Parathyroid adenoma (tissue), 2 donors: ENCODE data around the gene GLIS1.

Experiments used
- H2AFZ ChIP-seq: fragments of 300-600 bp; sonication (generic); one replicate; pipeline ENCODE4 v1.7.0; 2017; ENCODE audit warnings: antibody characterized with exemption, mild to moderate bottlenecking
- H3K27ac ChIP-seq: fragments of 300-600 bp; sonication (generic); one replicate; pipeline ENCODE4 v1.7.0; 2017
- H3K27me3 ChIP-seq: fragments of 300-600 bp; sonication (generic); one replicate; pipeline ENCODE4 v1.7.0; 2017; ENCODE audit warnings: low read length; ENCODE audit not compliant: control insufficient read depth, insufficient read depth
- H3K36me3 ChIP-seq: fragments of 300-600 bp; sonication (generic); one replicate; pipeline ENCODE4 v1.7.0; 2017; ENCODE audit warnings: low read length; ENCODE audit not compliant: control insufficient read depth, insufficient read depth
- H3K4me1 ChIP-seq: fragments of 300-600 bp; sonication (generic); one replicate; pipeline ENCODE4 v1.7.0; 2017; ENCODE audit warnings: control low read depth
- H3K4me2 ChIP-seq: fragments of 300-600 bp; sonication (generic); one replicate; pipeline ENCODE4 v1.7.0; 2017; ENCODE audit warnings: low read length
- H3K4me3 ChIP-seq: fragments of 300-600 bp; sonication (generic); one replicate; pipeline ENCODE4 v1.7.0; 2017; ENCODE audit warnings: low read depth, low read length
- H3K79me2 ChIP-seq: fragments of 300-600 bp; sonication (generic); one replicate; pipeline ENCODE4 v1.7.0; 2017; ENCODE audit warnings: control low read depth
- H3K9ac ChIP-seq: fragments of 300-600 bp; sonication (generic); one replicate; pipeline ENCODE4 v1.7.0; 2017; ENCODE audit warnings: mild to moderate bottlenecking
- H3K9me3 ChIP-seq: fragments of 300-600 bp; sonication (generic); one replicate; pipeline ENCODE4 v1.7.0; 2017; ENCODE audit warnings: low read length; ENCODE audit not compliant: control insufficient read depth
- CTCF ChIP-seq: fragments of 300-600 bp; sonication (generic); IDR thresholded peaks from one replicate; pipeline ENCODE4 v1.7.0; 2017; ENCODE audit warnings: antibody characterized with exemption, mild to moderate bottlenecking
- donor health status: primary hyperparathyroidism.

GLIS1 gene

GRCh38 chr1:53657531-53657805 is 81.5 kb downstream of the GLIS1 start:
- no peak overlapping the region for H3K9ac ChIP-seq
- TF ChIP-seq CTCF, result no peak
- H3K4me2 ChIP-seq, result no peak overlapping the region
- H3K27me3 ChIP-seq, result no peaks in the 10 kb centered on the region
- no peaks in the 10 kb centered on the region for H3K4me1 ChIP-seq
- no peak overlapping the region for H3K4me3 ChIP-seq
- no peaks in the 10 kb centered on the region for H3K79me2 ChIP-seq
- H2AFZ ChIP-seq, result no peak overlapping the region
- H3K9me3 ChIP-seq, result no peaks in the 10 kb centered on the region
- no peak overlapping the region for H3K27ac ChIP-seq
- no peaks in the 10 kb centered on the region for H3K36me3 ChIP-seq

DNA sequence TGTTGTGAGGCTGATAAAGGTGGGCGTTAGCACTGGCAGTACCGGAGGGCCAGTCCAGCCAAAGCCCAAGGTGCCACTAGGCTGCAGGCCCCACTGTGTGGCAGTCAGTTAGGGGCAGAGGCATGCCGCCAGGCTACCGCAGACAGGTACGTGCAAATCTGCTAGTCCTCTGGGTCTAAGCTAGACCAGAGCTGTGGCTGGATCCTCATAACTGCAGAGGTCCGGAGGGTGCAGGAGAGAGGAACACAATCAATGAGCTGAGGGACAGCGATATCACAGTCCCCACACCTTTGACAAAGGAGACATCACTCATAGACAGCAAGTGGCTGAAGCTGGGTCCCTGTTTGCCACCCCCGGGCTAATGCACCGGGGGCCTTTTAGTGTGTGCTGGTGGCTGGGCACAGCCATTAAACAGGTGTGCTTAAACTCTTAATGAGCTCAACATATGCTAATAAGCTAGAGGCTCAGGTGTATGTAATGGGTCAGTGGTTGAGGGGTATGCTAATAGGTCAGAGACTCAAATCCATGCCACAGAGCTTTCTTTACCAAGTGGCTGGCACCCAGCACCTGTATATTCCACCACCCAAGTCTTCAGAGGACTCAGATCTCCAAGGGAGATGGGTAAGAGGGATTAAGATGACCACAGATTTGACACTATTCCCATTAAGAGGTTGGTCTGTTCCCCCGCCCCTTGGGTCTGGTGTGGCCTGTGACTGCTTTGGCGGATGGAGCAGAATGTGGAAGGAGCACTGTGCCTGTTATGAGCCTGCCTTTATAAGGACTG is 82.0 kb downstream of the GLIS1 start:
- no peak for TF ChIP-seq CTCF
- no peak overlapping the region for H2AFZ ChIP-seq

DNA sequence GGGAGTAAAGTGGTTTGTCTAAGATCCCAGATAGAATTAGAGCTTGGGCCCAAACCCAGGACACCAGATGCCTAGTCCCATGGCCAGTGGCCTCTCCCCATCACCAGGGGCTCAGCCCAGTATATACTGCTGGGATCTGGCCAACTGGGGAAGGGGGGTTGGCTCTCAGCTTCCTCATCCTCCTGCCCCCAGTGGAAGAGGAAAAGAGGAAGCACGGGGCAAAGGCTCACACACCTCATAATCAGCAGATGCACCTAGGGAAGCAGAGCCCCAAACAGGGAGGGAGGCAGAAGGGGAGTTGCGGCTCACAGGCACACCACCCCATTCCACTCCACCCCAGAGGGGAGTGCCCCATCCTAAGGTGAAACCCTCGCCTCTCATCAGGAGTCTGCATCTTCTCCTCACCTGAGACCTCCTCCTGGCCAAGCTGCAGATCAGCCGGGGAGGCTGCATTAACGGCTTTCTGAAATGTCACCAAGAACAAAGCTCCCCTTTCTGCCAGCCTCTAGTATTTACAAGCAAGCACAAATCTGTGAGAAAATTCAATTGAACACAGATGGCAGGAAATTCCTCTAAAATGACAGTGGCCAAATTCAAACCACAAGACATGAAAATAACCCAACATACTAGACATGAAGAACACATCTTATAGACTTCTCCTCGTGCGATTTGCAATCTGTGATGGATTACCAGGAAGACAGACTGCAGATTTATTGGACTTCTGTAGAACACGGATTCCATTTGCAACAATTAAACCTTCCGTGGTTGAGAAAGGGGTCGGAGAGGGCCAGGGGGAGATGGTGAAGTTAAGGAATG is 82.8 kb downstream of the GLIS1 start:
- TF ChIP-seq CTCF, result no peak
- H3K27ac ChIP-seq, result no peak overlapping the region
- H3K9ac ChIP-seq, result no peak overlapping the region
- no peak overlapping the region for H3K4me3 ChIP-seq
- no peaks in the 10 kb centered on the region for H3K4me1 ChIP-seq
- no peak overlapping the region for H3K4me2 ChIP-seq
- no peaks in the 10 kb centered on the region for H3K36me3 ChIP-seq
- no peaks in the 10 kb centered on the region for H3K79me2 ChIP-seq
- H2AFZ ChIP-seq, result no peak overlapping the region
- H3K9me3 ChIP-seq, result no peaks in the 10 kb centered on the region
- H3K27me3 ChIP-seq, result no peaks in the 10 kb centered on the region

More for the DNA sequence above, 82.0 kb downstream of the GLIS1 start:
- Histone ChIP-seq H3K36me3 (no peaks in the 10 kb centered on the region), H3K4me2 (no peak overlapping the region), H3K9ac (no peak overlapping the region), H3K27me3 (no peaks in the 10 kb centered on the region), H3K79me2 (no peaks in the 10 kb centered on the region), H3K4me1 (no peaks in the 10 kb centered on the region), H3K4me3 (no peak overlapping the region), H3K27ac (no peak overlapping the region), H3K9me3 (no peaks in the 10 kb centered on the region)

- H3K4me1 ChIP-seq, result no peaks in the 10 kb centered on the region
- H2AFZ ChIP-seq, result no peak overlapping the region
- no peak overlapping the region for H3K4me3 ChIP-seq
- H3K27ac ChIP-seq, result no peak overlapping the region
- H3K4me2 ChIP-seq, result no peak overlapping the region
- no peak for TF ChIP-seq CTCF
- no peaks in the 10 kb centered on the region for H3K79me2 ChIP-seq
- H3K9ac ChIP-seq, result no peak overlapping the region
- no peaks in the 10 kb centered on the region for H3K9me3 ChIP-seq
- no peaks in the 10 kb centered on the region for H3K36me3 ChIP-seq
- no peaks in the 10 kb centered on the region for H3K27me3 ChIP-seq
Measured at GRCh38 chr1:53654216-53655210, 84.5 kb downstream of the GLIS1 start.
